GM11168 (cell line): ENCODE results near the gene MIPEP.
"Not testable (repeated sequence)": the region's sequence is repeated elsewhere in the genome, so short reads cannot be mapped to it uniquely, and the experiment has no call there.

Source experiments
- in situ Hi-C: fragments of 300-500 bp; cut with MboI; formaldehyde crosslinking; loops from one replicate; pipeline ENCODE4 v1.12.0; 2022; ENCODE audit warnings: low sequenced_read_pairs; ENCODE audit not compliant: unreplicated experiment

Gene MIPEP

DNA sequence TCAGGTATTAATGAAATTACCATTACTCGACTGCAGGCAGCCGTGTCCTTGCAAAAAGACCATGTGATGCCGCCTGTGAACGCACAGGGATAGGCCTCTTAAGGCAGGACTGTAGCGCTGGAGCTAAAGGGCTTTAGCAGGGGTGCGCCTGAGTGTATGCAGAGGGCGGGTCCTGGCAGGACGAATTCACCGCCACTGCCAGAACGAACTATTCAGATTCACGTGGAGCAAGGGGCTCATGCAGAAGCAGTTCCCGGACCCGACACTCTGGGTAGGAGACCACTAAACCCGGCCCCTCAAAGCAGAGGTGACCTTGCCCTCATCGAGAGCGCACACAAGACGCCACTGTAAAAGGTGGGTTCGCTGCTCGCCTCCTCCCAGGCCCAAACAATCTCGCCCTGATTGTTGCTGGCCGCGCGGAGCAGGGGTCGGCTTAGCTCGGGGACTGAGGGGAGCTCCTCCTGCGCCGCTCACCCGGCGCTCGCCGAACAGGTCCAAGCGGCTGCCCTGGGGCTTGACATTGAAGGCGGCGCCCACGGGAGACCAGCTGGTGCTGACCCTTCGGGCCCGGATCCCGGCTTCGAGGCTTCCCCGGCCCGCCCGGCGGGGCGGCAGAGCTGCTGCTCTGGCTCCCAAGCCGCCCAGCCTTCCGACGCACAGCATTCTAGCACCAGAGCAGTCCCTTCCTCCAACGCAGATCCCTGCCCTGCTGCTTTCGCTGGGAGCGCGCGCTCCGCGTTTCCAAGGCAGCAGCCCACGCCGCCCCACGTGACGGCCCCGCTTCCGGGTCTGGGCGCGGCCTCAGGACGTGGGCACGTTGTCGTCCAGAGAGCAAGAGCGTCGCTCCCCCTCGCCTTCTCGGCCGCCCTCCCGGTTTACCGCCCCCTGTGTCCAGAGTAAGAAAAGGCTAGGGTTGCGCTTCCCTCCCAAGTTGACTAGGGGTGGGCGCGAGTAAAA is at the start of gene MIPEP:
Gene MIPEP (minus strand): TSS at position 743 of the 957 bp plus-strand sequence. CDS start 80 bp downstream, at position 663.
- in situ Hi-C loops: no loop called here

DNA sequence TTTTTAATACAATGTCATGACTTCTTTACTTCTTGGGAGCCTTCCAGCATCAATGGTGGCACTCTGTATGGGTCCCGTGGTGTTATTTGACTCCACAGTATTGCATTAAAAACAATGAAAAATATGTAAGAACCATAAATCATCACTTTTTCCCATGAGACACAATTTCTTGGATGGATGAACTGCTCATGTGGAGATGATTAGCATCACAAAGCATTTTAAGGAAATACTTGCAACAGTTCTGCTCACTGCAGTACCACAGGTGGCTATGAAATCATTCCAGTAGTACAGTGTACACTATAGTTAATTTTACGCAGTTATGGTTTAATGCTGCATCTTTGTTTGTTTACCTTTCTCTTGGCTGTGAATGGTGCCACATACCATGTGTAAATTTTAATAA is 45.3 kb upstream of the MIPEP start:
- in situ Hi-C loops: no loop called here

DNA sequence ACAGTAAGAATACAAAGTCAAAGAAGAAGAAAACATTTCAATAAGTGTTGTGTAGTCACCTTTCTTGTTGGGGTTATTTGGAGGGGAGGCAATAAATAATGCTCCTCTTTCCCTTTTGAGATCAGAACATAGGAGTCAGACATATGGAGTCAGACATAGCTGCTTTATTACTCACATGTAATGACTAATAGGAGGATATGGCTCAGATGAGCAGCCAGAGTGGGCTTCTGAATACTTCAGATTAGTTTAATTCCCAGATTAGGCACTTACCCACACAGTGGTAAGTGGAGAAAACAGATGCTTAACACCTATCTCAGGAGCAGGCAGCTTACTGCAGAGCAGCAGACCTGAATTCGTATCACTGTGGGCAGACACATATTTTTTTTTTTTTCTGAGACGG is 39.8 kb upstream of the MIPEP start:
- in situ Hi-C loops: no loop called here

DNA sequence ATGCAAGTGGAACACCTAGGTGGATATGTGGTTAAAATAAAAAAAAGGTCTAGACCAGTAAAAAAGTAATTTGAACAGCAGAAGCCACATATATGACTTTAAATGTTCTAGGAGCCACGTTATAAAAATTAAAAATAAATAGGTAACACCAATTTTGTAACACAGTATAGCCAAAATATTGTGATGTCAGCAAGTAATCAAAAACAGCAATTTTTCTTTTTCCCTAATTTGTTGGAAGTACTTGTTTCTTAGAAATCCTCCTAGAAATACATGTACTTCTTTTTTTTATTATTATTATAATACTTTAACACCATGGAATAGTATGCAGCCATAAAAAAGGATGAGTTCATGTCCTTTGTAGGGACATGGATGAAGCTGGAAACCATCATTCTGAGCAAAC is 33.8 kb upstream of the MIPEP start:
- in situ Hi-C loops: loop anchor here (25.0 kb wide), 1 partner anchor 289 kb away; no protein-coding TSS in a partner anchor

DNA sequence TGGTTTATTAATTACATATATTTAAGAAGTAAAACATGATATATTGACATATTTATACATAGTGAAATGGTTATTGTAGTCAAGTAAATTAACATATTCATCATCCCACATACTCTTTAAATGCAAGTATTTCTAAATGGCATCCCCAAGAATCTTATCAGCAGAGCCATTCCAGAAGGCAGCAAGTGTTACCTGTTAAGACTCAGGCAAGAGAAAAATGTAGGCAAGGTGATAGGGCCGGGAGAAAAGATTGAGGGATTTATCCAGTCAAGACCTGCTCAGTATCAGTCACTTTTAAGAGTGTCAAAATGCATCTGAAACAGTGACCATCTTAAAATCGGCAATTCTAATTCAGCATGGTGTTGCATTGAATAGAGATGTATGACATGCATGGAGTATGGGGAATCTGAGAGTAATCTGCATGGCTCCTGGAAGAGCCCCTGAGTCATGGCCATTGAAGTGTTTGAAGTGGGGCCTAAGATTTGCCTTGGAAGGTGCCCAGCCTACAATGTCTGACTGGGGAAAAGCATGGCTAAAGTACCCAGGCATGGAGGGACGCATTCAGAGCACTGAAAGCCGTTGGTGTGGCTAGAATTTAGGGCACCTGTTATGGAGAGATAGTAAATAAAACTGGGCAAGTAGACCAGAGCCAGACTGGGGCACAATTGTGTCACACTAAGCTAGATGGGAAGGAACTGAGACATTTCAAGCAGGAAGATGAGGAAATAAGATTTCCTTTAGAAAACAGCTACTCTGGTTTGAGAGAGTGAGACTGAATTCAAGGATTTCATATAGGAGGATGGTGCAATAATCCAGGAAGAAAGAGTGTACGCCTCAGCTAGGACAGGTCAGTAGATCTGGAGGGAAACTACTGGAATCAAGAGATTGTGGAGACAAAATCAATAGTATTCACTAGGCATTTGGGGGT is 33.1 kb upstream of the MIPEP start:
- in situ Hi-C loops: loop anchor here (25.0 kb wide), 1 partner anchor 290 kb away; no protein-coding TSS in a partner anchor

DNA sequence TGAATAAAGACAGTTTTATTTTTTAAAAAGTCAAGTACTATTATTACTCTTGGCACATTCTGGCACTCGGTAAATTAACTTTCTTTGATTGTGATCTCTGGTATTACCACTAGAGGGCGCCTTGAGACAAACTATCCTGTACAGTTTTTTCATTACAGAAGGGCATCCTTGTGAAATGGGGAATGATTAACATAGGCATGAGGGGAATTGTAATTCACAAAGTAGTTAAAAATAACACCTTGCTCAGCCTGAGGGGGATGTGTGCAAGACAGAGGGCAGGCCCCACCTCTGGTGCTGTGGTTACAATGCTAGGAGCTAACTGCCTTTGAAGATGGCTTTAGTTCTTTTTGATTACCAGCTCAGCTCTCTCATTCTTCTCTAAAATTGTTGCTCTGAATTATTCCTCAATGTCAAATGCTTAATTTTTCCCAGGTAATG is 32.3 kb upstream of the MIPEP start:
- in situ Hi-C loops: loop anchor here (25.0 kb wide), 1 partner anchor 291 kb away; no protein-coding TSS in a partner anchor

DNA sequence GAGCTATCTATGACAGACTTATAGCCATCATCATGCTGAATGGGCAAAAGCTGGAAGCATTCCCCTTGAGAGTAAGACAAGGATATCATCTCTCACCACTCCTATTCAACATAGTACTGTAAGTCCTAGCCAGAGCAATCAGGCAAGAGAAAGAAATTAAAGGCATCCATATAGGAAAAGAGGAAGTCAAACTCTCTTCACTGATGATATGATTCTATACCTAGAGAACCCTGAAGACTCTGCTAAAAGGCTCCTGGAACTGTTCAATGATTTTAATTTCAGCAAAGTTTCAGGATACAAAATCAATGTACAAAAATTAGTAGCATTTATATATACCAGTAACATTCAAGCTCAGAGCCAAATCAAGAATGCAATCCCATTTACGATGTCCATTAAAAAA is 29.8 kb upstream of the MIPEP start:
- in situ Hi-C loops: loop anchor here (25.0 kb wide), 1 partner anchor 293 kb away; no protein-coding TSS in a partner anchor

DNA sequence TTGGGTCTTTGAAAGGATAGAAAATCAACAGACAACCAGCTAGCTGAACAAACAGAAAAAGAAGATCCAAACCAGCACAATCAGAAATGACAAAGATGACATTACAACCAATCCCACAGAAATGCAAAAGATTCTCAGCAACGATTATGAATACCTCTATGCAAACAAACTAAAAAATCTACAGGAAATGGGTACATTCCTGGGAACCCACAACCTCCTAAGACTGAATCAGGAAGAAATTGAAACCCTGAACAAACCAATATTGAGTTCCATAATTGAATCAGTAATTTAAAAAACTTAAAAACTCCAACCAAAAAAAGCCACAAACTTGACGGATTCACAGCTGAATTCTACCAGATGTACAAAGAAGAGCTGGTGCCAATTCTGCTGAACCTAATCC is 29.0 kb upstream of the MIPEP start:
- in situ Hi-C loops: loop anchor here (25.0 kb wide), 1 partner anchor 294 kb away; no protein-coding TSS in a partner anchor

DNA sequence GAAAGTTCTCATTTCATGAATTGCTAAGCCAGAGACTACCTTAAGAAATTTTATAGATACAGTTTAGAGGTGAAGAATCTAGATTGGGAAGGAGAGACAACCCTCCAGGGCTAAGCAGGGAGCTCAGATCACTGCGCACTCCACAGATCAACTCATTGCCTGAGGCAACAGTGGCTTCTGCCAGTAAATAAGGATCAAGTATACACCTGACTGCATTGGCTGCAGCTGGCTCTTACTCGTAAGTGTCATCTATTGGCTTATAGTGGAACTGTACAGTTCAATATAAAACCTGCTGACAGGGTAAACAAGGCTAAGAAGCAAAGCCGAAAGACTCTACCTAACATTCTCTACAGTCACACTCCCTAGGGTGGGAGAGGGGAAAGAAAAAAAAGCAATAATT is 26.1 kb upstream of the MIPEP start:
- in situ Hi-C loops: loop anchor here (25.0 kb wide), 1 partner anchor 297 kb away; no protein-coding TSS in a partner anchor

DNA sequence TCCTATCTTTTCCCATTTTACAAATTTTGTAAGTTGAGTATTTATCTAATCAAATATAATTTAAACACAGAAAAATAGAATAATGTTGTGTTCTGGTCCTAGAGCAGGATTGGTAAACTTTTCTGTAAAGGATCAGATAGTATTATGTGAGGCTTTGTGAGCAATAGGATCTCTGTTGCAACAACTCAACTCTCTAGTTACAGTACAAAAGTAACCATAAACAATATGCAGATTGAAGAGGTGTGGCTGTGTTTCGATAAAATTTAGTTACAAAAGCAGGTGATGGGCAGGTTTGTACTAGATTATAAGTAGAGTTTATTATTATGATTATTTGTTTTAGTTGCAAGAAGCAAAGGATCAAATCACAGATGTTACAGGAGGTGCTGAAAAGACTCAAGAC is 23.3 kb upstream of the MIPEP start:
- in situ Hi-C loops: loop anchor here (25.0 kb wide), 1 partner anchor 300 kb away; no protein-coding TSS in a partner anchor

DNA sequence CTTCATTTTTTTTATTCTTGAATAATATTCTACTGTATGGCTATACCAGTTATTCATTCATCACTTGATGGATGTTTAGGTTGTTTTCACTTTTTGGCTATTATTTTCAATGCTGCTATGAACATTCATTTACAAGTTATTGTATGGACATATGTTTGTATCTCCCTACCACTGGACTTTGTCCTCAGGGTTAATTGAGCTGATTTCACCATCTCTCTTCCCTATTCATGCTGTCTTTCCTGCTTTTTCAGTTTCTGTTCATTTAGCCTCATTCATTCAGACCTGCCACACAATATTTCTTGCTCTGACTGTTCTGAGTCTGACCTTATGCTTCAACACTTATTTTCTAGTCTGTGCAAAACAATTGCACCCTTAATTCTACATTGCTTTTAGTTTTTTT is 20.4 kb upstream of the MIPEP start:
- in situ Hi-C loops: loop anchor here (25.0 kb wide), 1 partner anchor 303 kb away; no protein-coding TSS in a partner anchor

DNA sequence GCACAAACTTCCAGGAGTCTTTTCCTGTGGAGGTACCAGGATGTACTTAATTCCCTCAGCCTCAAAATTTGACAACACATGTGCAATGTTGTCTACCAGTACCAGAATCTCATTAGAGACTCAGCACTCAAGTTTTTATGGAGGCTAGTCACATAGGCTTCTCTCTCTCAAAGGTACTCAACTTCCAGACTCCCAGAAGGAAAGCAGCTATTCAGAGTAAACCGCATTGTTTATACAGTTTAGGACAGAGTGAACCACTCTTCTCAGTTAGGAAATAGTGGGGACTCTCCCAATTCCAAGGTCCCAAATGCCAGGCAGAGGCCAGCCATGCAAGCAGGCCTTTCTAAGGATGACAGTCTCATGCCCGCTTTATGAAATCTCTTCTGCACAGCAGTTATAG is 16.6 kb upstream of the MIPEP start:
- in situ Hi-C loops: loop anchor here (25.0 kb wide), 1 partner anchor 307 kb away; no protein-coding TSS in a partner anchor

DNA sequence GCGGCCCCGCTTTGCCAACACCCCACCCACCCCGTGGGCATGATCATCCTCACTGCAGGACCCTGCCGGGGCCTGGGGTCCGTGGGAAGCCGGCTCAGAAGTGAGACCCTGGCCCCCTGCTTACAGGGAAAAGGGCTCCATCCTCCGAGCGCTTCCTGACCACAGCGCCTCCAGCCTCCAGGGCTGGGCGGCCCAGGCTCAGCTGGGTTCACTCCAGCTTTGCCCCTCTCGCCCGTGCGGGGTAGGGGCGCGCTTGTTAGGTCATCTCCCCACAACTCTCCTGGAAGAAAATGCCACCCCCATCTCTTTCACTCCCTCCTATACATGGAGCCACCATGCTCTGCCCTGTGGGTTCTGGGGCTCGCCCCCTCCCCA is 14.7 kb upstream of the MIPEP start:
- in situ Hi-C loops: loop anchor here (25.0 kb wide), 1 partner anchor 308 kb away; no protein-coding TSS in a partner anchor

DNA sequence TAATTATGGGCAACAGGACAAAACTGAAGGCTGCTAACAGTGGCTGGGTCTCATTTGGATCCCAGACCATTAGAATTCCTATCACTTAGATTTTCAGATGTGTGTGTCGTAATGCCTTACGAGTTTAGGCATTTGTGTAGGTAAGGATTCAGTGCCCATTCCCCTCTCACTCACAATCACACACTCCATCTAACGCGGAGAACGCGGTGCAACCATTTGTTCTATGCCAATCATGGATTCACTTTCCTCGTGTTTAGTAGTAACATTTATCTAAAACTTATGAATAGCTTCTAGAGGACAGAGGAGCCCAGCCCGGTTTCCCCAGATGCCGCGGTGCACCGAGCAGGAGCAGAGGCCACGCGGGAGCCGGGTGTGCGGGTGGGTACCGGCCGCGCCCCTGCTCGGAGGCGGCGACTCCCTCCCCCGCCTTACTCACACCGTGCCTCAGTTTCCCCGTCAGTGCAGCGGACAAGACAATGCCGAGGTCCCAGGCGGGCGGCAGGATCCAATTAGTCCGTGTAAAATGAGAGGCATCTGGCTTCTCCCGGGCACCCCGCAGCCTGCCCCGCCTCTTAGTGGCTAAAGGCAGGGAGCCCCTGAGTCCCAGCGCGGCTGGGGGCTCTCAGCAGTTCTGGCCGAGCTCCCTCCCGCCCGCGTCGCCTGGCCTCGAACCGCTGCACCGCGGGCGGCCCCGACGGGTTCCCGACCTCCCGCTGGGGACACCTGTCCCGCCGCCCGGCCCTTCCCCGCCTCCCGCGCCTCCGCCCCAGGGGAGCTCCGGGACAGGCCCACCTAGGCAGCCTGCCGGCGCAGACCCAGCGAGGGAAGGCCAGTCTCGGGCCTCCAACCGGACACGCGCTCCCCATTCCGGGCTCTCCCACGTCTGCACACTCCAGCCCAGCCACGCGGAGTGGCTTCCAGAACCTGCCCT is 14.0 kb upstream of the MIPEP start:
- in situ Hi-C loops: loop anchor here (25.0 kb wide), 1 partner anchor 309 kb away; no protein-coding TSS in a partner anchor

DNA sequence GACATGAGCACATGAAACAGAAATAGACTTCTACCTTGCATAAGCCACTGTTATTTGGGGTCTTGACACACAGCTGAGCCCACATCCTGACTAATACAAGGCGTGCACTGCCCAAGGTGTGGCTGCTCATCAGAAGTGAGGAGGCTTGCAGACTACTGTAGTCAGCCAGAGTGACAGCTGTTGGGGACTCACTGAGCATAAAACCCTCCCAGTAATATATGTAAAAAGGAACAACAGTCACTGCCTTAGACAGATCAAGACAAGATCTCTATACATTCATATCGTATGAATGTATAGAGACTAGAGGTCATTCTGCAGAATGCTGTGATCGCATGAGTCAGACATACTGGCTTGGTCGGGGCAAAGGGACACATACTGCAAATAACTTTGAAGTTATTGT is 12.2 kb upstream of the MIPEP start:
- in situ Hi-C loops: loop anchor here (25.0 kb wide), 1 partner anchor 311 kb away; no protein-coding TSS in a partner anchor

DNA sequence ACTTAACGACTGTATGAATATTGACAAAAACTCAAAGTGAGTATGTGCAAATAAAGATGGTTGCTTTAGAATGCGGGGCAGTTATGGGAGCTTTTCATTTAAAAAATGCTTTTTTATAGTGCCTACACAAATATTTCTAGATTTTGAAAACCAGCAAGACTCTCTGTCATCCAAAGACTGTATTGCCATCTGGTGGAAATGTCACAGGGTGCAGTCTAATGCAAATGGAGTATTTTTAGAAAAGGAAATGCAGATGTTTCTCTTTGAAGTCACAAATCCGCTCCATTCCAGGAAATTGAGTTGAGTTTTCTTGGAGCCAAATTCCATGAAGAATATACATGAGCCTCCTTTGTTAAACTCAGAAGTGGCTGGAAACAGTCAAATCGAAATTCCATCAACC is 10.4 kb upstream of the MIPEP start:
- in situ Hi-C loops: no loop called here

DNA sequence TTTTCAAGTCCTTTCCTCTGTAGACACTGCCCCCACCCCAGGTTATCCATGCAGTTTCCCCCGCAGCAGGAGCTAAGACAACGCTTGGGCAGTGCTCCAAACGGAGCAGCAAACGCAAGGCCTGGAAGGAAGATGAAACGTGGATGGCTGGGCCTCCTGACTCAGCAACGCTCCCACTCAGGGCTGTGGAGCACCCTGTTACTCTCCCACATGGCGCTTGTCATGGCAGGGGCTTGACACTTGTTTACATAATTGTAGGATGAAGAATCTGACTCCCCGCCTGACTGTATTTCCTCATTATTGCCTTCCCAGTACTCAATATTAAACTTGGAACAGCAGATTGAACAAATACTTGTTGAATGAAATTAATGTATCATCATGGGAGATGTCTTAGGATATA is 8.9 kb upstream of the MIPEP start:
- in situ Hi-C loops: no loop called here

DNA sequence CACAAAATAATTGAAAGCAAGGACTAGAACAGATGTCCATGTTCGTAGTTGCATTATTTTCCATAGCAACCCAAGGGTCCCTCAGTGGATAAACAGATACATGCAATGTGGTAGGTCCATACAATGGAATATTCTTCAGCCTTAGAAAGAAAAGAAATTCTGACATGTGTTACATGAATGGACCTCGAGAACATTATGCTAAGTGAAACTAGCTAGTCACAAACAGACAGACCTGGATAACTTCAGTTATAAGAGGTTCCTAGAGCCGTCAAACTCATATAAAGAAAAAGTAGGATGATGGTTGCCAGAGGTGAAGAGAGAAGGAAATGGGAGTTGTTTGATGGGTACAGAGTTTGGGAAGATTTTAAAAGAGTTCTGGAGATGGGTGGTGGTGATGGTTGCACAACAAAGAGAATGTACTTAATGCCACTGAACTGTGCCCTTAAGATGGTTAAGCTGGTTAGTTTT is 8.3 kb upstream of the MIPEP start, which contains the start of gene C1QTNF9B:
Gene C1QTNF9B (minus strand): TSS at position 51 of the 468 bp plus-strand sequence.
- in situ Hi-C loops: not testable (repeated sequence)

DNA sequence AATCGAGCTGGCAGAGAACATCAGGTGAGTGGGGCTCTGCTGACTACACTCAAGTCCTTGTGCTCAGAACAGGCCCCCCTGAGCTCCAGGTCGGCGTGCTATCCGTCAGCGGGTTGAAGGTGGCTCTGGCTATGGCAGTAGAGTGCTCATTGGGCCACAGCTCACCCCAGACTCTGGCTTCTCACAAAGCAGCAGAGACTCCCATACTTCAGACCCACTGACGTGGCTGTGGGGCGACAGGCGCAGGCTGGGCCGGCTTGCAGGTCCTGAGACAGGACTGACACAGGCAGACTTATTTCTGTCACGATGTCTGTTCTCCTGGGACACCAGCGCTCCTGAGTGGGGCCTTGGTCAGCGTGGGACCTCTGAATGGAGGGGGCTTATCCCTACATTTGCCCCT is 5.5 kb upstream of the MIPEP start:
- in situ Hi-C loops: loop anchor here (5.0 kb wide), 1 partner anchor 428 kb away; no protein-coding TSS in a partner anchor
